Measurements from ENCODE around the gene PRSS33. TPM values are rescaled to one million over a fixed set of nuclear protein-coding genes. Genes with fewer than 3 reads are reported as not detected.

The PRSS33 gene
- polyA plus RNA-seq, 1 of the 3 experiments (the other 2 are of a cell fraction): not detected

GRCh38 chr16:2795395-2796143, 8.2 kb upstream of the PRSS33 start:
- Histone ChIP-seq H4K20me1 (ENCODE audit: insufficient read depth) (no peaks in the 10 kb centered on the region), H3K36me3 (replicated peaks in 1 of 2; ENCODE audit: control insufficient read depth in 1 of 2, insufficient read depth in 2 of 2, low read length in 1 of 2) (no peaks in the 10 kb centered on the region), H3K4me3 (ENCODE audit: low read depth in 2 of 2, low read length in 1 of 2) (no peak overlapping the region), H2AFZ (ENCODE audit: low read depth) (no peak overlapping the region), H3K9me2 (no peaks in the 10 kb centered on the region), H3K9ac (no peak overlapping the region), H3K79me2 (ENCODE audit: insufficient read depth) (no peaks in the 10 kb centered on the region), H3K27me3 (ENCODE audit: insufficient read depth) (peaks cover 7% of the 10 kb centered on the region; the same call in 1 of the 2 replicates), H3K9me3 (no peaks in the 10 kb centered on the region), H3K27ac (ENCODE audit: low read depth in 2 of 2, low read length in 1 of 2) (no peak overlapping the region), H3K4me1 (ENCODE audit: control insufficient read depth in 1 of 2, insufficient read depth in 2 of 2, low read depth in 1 of 2, low read length in 1 of 2) (peaks cover 0 to 7% of the 10 kb centered on the region in 2 experiments; a peak in 1 of 4 replicates), H3F3A (replicated peaks; ENCODE audit: insufficient read depth) (no peaks in the 10 kb centered on the region), H3K4me2 (no peak overlapping the region)
- CTCF ChIA-PET: interaction anchor here (2.0 kb wide), 1 partner anchor 73 kb away, joined by 8 read pairs; no protein-coding TSS in a partner anchor
- POLR2A ChIA-PET: no interaction called here
- WGBS (ENCODE audit: low lambda C conversion rate): 49% methylated on average over 7 of the region's 7 CpGs
- DNase-seq: no peak
- TF ChIP-seq TCF12 (IDR thresholded peaks at IDR 0.05): no peak
- TF ChIP-seq ELF1 (IDR thresholded peaks at IDR 0.05): no peak
- TF ChIP-seq FOSL2 (IDR thresholded peaks at IDR 0.05; ENCODE audit: borderline replicate concordance, low read depth): no peak

- Histone ChIP-seq H3K27ac (ENCODE audit: low read depth in 2 of 2, low read length in 1 of 2) (no peak overlapping the region; a peak in 1 of 4 replicates), H3K9me3 (no peaks in the 10 kb centered on the region), H3K79me2 (ENCODE audit: insufficient read depth) (no peaks in the 10 kb centered on the region), H3K27me3 (ENCODE audit: insufficient read depth) (peaks cover 7% of the 10 kb centered on the region; the same call in 1 of the 2 replicates), H3K4me1 (ENCODE audit: control insufficient read depth in 1 of 2, insufficient read depth in 2 of 2, low read depth in 1 of 2, low read length in 1 of 2) (no peaks in the 10 kb centered on the region; a peak in 1 of 4 replicates), H3K9ac (no peak overlapping the region), H3K36me3 (replicated peaks in 1 of 2; ENCODE audit: control insufficient read depth in 1 of 2, insufficient read depth in 2 of 2, low read length in 1 of 2) (no peaks in the 10 kb centered on the region), H2AFZ (ENCODE audit: low read depth) (no peak overlapping the region), H3K4me3 (ENCODE audit: low read depth in 2 of 2, low read length in 1 of 2) (no peak overlapping the region), H4K20me1 (ENCODE audit: insufficient read depth) (no peaks in the 10 kb centered on the region), H3K4me2 (no peak overlapping the region), H3F3A (replicated peaks; ENCODE audit: insufficient read depth) (no peaks in the 10 kb centered on the region), H3K9me2 (no peaks in the 10 kb centered on the region)
- no peak for DNase-seq
- ChIA-PET CTCF (no interaction called here), POLR2A (no interaction called here)
- no peak for TF ChIP-seq MEF2A (IDR thresholded peaks at IDR 0.05; ENCODE audit: borderline replicate concordance, low read depth)
- 79% methylated on average over 10 of the region's 10 CpGs for WGBS (ENCODE audit: low lambda C conversion rate)
Measured at GRCh38 chr16:2792940-2793339, 5.6 kb upstream of the PRSS33 start.

DNA sequence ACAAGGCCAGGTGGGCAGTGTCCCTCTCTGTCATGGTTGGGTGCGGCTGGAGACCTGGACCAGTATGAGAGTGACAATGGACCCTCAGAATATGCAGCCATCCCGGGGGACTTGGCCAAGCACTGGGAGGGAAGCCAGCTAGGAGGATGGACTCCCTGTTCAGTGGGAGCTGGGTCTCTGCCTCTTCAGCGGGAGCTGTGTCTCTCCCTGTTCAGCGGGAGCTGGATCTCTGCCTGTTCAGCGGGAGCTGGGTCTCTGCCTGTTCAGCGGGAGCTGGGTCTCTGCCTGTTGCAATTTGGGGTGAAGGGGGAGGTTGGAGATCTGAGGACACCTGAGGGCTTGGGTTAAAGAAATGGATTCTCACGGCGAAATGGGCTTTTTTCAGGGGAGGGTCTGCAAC, 3.8 kb upstream of the PRSS33 start:
- 65% methylated on average over 7 of the region's 8 CpGs for whole genome bisulfite sequencing (ENCODE audit: low lambda C conversion rate)
- no peaks in the 10 kb centered on the region for H3K79me2 ChIP-seq (ENCODE audit: insufficient read depth)
- H3K9ac ChIP-seq: no peak overlapping the region
- no peaks in the 10 kb centered on the region for H4K20me1 ChIP-seq (ENCODE audit: insufficient read depth)
- DNase-seq: no peak
- H3K4me3 ChIP-seq (ENCODE audit: low read depth in 2 of 2, low read length in 1 of 2): no peak overlapping the region
- H3K27ac ChIP-seq (ENCODE audit: low read depth in 2 of 2, low read length in 1 of 2): no peak overlapping the region
- CTCF ChIA-PET: interaction anchor here (0.8 to 1.4 kb wide), 2 partner anchors 8 to 14 kb away, joined by 3 to 5 read pairs; no protein-coding TSS in a partner anchor
- H3F3A ChIP-seq (replicated peaks; ENCODE audit: insufficient read depth): no peaks in the 10 kb centered on the region
- TF ChIP-seq FOXM1 (IDR thresholded peaks at IDR 0.05; ENCODE audit: low read depth) (no peak), EZH2phosphoT487 (IDR thresholded peaks at IDR 0.05; ENCODE audit: borderline replicate concordance, low read depth) (no peak), EP300 (IDR thresholded peaks at IDR 0.05; ENCODE audit: borderline replicate concordance in 1 of 2, low read depth in 1 of 2, low read length in 1 of 2) (no peak), POLR2AphosphoS5 (IDR thresholded peaks at IDR 0.05; ENCODE audit: low read depth, low read length) (no peak), ELF1 (IDR thresholded peaks at IDR 0.05) (no peak), YY1 (IDR thresholded peaks at IDR 0.05; ENCODE audit: low read depth) (no peak)
- H3K4me1 ChIP-seq (ENCODE audit: control insufficient read depth in 1 of 2, insufficient read depth in 2 of 2, low read depth in 1 of 2, low read length in 1 of 2): no peaks in the 10 kb centered on the region; a peak in 1 of 4 replicates
- peaks cover 7% of the 10 kb centered on the region; the same call in 1 of the 2 replicates for H3K27me3 ChIP-seq (ENCODE audit: insufficient read depth)
- H3K36me3 ChIP-seq (replicated peaks in 1 of 2; ENCODE audit: control insufficient read depth in 1 of 2, insufficient read depth in 2 of 2, low read length in 1 of 2): no peaks in the 10 kb centered on the region
- no peaks in the 10 kb centered on the region for H3K9me3 ChIP-seq
- H2AFZ ChIP-seq (ENCODE audit: low read depth): no peak overlapping the region
- no peaks in the 10 kb centered on the region for H3K9me2 ChIP-seq
- H3K4me2 ChIP-seq: no peak overlapping the region
- POLR2A ChIA-PET: interaction anchor here (1.5 kb wide), 1 partner anchor 14 kb away, joined by 4 read pairs; the partner anchor contains the start of gene ELOB

Data from SK-N-SH (cell line).